Bronchial epithelial cell (primary cell): Measurements from ENCODE around the gene WDR70. TPM values are rescaled to one million over a fixed set of nuclear protein-coding genes. Genes with fewer than 3 reads are reported as not detected.
"Not testable (repeated sequence)": the region's sequence is repeated elsewhere in the genome, so short reads cannot be mapped to it uniquely, and the experiment has no call there.

Experiments
- DNase-seq: peaks from one replicate; pipeline ENCODE4 v3.0.0-alpha.2; 2010; ENCODE audit warnings: low read depth
- FAIRE-seq: peaks from 2 replicates; lab custom pipeline; 2011; peaks lifted over from hg19 to GRCh38; lab: Jason Lieb, UNC
- H3K27me3 ChIP-seq: 2 replicates; pipeline ENCODE4 v1.5.1; 2011; ENCODE audit warnings: low read length; ENCODE audit not compliant: control insufficient read depth, insufficient read depth
- H3K36me3 ChIP-seq: 2 replicates; pipeline ENCODE4 v1.5.1; 2011; ENCODE audit warnings: low read length; ENCODE audit not compliant: control insufficient read depth, insufficient read depth
- H3K4me3 ChIP-seq: 2 replicates; pipeline ENCODE4 v1.5.1; 2011; ENCODE audit warnings: mild to moderate bottlenecking, low read depth, low read length, control low read depth
- total RNA-seq: library from RNA; depleted of rRNA; stranded (reverse); fragments of >200 nt; gene quantifications from 2 replicates; pipeline ENCODE4 v1.2.1, GENCODE V29; 2014
- TF ChIP-seq, protein P1 (sequence below): IDR thresholded peaks from 2 replicates; pipeline ENCODE4 v1.5.1; 2011; ENCODE audit warnings: mild to moderate bottlenecking, moderate library complexity, low read length, control low read depth, inconsistent platforms; ENCODE audit not compliant: insufficient read depth, severe bottlenecking

The WDR70 gene
- total RNA-seq, 1 donor from 2014 or later = 17.9 TPM

DNA sequence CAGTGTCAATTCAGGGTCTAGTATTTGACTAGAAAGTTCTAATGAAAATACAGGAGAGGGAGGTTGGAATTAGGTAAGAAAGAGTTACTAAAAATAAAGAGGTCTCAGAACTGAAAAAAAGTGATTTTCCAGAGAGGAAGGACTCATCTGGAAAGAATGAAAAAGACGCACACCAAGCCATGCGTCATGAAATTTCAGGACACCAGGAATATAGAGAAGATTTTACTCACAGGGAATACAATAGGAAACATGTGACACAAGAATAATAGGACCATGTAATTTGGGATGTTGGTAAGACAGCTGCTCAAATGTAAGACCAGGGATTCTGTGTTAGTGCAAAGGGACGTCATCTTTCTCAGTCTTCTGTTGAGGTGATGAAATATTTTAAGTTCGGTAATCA is 236.1 kb downstream of the WDR70 start:
- no peaks in the 10 kb centered on the region for H3K36me3 ChIP-seq
- no peak overlapping the region for H3K4me3 ChIP-seq
- TF ChIP-seq, protein P1, sequence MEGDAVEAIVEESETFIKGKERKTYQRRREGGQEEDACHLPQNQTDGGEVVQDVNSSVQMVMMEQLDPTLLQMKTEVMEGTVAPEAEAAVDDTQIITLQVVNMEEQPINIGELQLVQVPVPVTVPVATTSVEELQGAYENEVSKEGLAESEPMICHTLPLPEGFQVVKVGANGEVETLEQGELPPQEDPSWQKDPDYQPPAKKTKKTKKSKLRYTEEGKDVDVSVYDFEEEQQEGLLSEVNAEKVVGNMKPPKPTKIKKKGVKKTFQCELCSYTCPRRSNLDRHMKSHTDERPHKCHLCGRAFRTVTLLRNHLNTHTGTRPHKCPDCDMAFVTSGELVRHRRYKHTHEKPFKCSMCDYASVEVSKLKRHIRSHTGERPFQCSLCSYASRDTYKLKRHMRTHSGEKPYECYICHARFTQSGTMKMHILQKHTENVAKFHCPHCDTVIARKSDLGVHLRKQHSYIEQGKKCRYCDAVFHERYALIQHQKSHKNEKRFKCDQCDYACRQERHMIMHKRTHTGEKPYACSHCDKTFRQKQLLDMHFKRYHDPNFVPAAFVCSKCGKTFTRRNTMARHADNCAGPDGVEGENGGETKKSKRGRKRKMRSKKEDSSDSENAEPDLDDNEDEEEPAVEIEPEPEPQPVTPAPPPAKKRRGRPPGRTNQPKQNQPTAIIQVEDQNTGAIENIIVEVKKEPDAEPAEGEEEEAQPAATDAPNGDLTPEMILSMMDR = no peak
- H3K27me3 ChIP-seq = no peaks in the 10 kb centered on the region
- no peak for DNase-seq
- no peak for FAIRE-seq

DNA sequence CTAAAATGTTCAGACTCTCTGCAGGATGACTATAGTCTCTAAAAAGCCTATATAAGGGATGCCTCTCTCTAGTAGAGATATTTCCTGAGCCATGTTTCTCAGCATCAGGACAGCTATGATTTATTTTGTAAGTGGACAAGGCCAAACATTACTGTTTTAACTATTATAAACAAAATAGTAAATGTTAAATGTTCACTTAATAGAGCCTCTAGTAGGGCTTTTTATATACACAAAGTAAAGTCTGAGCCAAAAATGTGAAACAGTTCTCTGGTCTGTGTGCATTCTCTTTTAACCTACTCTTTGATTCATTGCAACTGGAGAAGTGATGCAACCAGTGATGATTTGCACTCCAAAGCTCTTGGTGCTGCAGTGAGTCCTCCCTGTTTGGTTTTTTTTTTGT is 240.2 kb downstream of the WDR70 start:
- DNase-seq (peak; percentile 7), FAIRE-seq (no peak)
- Histone ChIP-seq H3K36me3 (no peaks in the 10 kb centered on the region), H3K4me3 (no peak overlapping the region), H3K27me3 (no peaks in the 10 kb centered on the region)
- TF ChIP-seq, protein P1 = no peak

DNA sequence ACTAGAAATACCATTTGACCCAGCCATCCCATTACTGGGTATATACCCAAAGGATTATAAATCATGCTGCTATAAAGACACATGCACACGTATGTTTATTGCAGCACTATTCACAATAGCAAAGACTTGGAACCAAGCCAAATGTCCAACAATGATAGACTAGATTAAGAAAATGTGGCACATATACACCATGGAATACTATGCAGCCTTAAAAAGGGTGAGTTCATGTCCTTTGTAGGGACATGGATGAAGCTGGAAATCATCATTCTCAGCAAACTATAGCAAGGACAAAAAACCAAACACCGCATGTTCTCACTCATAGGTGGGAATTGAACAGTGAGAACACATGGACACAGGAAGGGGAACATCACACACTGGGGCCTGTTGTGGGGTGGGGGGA is 243.2 kb downstream of the WDR70 start:
- FAIRE-seq, H3K4me3 ChIP-seq, DNase-seq, H3K27me3 ChIP-seq, H3K36me3 ChIP-seq: not testable (repeated sequence)

DNA sequence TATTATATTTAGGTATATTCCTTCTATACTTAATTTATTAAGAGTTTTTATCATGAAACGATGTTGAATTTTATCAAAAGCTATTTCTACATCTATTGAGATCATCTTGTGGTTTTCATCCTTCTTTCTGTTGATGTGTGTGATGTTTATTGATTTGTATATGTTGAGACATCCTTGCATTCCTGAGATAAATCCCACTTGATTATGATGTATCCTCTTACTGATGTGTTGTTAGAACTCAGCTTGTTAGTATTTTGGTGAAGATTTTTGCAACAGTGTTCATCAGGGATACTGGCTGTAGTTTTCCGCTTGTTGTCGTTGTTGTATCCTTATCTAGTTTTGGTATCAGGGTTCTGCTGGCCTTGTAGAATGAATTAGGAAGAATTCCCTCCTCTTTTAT is 247.1 kb downstream of the WDR70 start:
- Histone ChIP-seq H3K36me3 (no peaks in the 10 kb centered on the region), H3K27me3 (no peaks in the 10 kb centered on the region), H3K4me3 (no peak overlapping the region)
- TF ChIP-seq, protein P1 = no peak
- DNase-seq (no peak), FAIRE-seq (peak; percentile 23)

DNA sequence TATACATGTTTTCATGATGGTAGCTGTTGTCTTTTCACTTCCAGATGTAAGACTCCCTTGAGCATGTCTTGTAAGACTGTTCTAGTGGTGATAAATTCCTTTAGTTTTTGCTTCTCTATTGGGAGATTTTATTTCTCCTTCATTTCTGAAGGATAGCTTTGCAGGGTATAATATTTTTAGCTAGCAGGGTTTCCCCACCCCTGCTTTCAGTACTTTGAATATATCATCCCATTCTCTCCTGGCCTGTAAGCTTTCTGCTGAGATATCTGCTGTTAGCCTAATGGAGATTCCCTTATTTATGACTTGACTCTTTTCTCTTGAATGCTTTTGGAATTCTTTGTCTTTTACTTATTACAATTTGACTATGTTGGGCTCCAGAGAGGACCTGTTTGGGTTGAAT is 249.8 kb downstream of the WDR70 start:
- Histone ChIP-seq H3K36me3 (no peaks in the 10 kb centered on the region), H3K27me3 (no peaks in the 10 kb centered on the region), H3K4me3 (no peak overlapping the region)
- TF ChIP-seq, protein P1 = no peak
- DNase-seq (no peak), FAIRE-seq (no peak)

DNA sequence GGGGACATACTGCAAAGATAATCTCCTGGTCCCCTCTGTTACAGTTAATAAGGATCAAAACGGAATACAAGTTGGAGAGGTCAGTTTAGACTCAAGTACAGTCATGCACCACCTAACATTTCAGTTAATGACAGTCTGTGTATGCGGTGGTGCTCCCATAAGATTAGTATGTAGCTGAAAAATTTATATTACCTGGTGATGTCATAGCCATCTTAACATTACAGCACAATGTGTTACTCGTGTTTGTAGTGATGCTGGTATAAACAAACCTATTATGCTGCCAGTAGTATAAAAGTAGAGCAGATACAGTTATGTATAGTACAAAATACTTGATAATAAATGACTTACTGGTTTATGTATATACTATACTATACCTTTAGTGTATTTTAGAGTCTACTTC is 252.8 kb downstream of the WDR70 start:
- Histone ChIP-seq H3K27me3 (no peaks in the 10 kb centered on the region), H3K4me3 (no peak overlapping the region), H3K36me3 (no peaks in the 10 kb centered on the region)
- DNase-seq (no peak), FAIRE-seq (no peak)
- TF ChIP-seq, protein P1 = no peak
